ENCODE measurements around the gene GAPDHS. TPM values are rescaled to one million over a fixed set of nuclear protein-coding genes. Genes with fewer than 3 reads are reported as not detected.

GAPDHS gene
- total RNA-seq, 1 experiment from 2014 or later = not detected

DNA sequence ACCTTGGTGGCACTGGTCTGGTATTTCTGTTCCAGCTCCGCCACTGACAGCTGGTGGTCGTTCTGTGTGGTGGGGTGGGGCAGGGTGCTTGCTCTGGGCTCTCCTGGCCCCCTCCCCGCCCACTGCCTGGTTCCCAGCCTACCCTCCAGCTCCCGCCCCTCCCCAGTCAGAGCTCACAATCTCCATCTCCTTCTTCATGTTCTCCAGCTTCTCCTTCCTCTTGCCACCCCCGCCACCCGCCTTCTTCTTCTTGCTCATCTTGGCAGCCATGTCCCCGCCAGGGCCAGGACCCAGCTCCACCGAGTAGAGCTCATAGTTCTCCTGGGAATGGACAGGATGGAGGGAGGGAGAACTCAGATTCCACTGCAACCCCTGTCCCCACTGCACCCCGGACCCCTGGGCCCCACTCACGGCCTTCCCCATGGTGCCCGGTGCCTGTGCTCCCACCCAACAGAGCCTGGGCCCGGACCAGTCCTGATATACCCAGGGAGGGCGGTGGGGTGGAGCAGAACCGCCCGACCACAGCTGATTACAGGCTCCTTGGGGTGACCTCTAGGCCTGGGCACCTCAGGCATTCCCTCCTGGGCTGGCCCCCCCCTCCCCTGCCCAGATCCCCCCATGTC, 30.1 kb downstream of the GAPDHS start, which contains the start of gene ATP4A:
Gene ATP4A (minus strand): TSS at position 452 of the 623 bp plus-strand sequence. CDS start 29 bp downstream, at position 423.
- DNase-seq (ENCODE audit: low read depth) = no peak
- in situ Hi-C loops (cut with HindIII; ENCODE audit: low pct_unique_long_range_greater_than_20kb, low sequenced_read_pairs) = no loop called here

DNA sequence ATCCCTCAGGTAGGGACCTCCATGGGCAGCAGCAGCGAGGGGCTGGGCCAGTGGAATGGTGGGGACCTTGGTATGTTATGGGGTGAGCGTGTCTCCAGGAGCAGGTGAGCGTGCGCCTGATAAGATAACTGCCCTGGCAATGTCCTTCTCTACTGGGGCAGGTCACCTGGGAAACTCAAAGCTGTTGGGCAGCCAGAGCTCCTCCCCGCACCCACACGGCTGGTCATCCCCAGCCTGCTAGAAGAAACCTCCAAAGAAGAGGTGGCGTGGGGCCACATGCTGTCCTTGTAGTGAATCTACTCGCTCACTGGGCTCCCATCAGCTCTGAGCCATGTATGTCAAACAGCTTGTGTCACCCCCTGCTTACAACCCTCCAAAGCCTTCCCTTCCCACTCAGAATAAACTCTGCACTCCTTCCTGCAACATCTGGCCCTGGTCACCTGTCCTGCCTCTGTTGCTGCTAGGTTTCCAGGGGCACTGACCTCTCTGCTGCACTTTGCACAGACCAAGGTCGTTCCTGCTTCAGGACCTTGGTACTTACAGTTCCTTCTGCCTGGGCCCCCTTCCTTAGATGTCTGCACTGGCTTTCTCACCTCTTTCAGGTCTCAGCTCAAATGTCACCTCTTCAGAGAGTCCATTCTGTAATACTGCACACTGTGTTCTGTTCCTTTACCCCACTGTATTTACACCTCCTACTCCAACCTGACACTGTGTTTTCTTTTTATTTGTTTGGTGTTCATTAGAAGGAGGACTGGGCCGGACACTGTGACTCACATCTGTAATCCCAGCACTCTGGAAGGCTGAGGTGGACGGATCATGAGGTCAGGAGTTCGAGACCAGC, 32.0 kb downstream of the GAPDHS start:
- in situ Hi-C loops (cut with HindIII; ENCODE audit: low pct_unique_long_range_greater_than_20kb, low sequenced_read_pairs) = no loop called here
- no peak for DNase-seq (ENCODE audit: low read depth)

DNA sequence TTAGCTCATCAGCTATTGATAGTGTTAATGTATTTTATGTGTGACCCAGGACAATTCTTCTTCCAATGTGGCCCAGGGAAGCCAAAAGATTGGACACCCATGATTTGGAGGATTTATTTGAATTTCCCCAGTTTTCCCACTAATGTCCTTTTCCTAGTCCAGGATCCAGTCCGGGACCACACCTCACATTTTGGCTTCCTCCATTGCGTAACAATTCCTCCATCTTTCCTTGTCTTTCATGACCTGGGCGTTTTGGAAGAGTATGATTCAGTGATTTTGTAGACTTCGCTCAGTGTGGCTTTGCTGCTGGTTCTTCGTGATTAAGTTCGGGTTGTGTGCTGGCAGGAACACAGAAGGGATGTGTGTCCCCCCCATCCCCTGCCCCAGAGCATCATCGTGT, 33.5 kb downstream of the GAPDHS start:
- no peak for DNase-seq (ENCODE audit: low read depth)
- in situ Hi-C loops (cut with HindIII; ENCODE audit: low pct_unique_long_range_greater_than_20kb, low sequenced_read_pairs) = no loop called here

- no peak for DNase-seq (ENCODE audit: low read depth)
- in situ Hi-C loops (cut with HindIII; ENCODE audit: low pct_unique_long_range_greater_than_20kb, low sequenced_read_pairs) = no loop called here
These were observed 36.1 kb downstream of the GAPDHS start for GRCh38 chr19:35569281-35569781.

GRCh38 chr19:35571406-35571965, 38.2 kb downstream of the GAPDHS start:
- in situ Hi-C loops (cut with HindIII; ENCODE audit: low pct_unique_long_range_greater_than_20kb, low sequenced_read_pairs) = no loop called here

GRCh38 chr19:35577918-35578317, 44.7 kb downstream of the GAPDHS start:
- in situ Hi-C loops (cut with HindIII; ENCODE audit: low pct_unique_long_range_greater_than_20kb, low sequenced_read_pairs) = no loop called here

More at GRCh38 chr19:35571406-35571965, 38.2 kb downstream of the GAPDHS start:
- DNase-seq (ENCODE audit: low read depth) = no peak

DNA sequence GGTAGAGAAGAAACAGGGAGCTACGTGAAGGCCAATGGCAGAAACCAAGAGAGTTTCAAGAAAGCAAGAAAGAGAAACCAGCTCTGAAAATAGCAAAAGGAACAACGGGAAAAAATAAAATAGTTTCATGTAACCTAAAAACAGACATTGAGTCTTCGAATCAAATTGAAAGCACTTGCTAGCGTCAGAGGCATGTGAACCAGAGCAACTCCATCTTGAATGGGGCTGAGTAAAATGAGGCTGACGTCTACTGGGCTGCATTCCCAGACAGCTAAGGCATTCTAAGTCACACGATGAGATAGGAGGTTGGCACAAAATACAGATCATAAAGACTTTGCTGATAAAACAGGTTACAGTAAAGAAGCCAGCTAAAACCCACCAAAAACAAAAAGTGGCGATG, 45.5 kb downstream of the GAPDHS start:
- in situ Hi-C loops (cut with HindIII; ENCODE audit: low pct_unique_long_range_greater_than_20kb, low sequenced_read_pairs) = no loop called here
- DNase-seq (ENCODE audit: low read depth) = no peak

More at GRCh38 chr19:35577918-35578317, 44.7 kb downstream of the GAPDHS start:
- DNase-seq (ENCODE audit: low read depth) = no peak

DNA sequence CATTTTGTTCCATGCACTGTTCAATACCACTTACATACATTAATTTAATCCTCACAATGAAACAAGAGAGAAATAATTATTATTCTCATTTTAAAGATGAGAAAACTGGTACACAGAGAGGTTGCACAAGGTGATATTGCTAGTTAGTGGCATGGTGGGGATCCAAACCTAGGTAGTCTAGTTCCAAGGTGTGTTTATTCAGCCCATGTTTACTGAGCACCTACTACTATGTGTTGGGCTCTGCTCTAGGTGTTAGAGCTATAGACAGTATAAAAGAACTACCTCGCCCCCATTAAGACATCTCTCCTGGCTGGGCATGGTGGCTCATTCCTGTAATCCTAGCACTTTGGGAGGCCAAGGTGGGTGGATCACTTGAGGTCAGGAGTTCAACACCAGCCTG, 49.5 kb downstream of the GAPDHS start:
- in situ Hi-C loops (cut with HindIII; ENCODE audit: low pct_unique_long_range_greater_than_20kb, low sequenced_read_pairs) = no loop called here
- no peak for DNase-seq (ENCODE audit: low read depth)

- in situ Hi-C loops (cut with HindIII; ENCODE audit: low pct_unique_long_range_greater_than_20kb, low sequenced_read_pairs) = no loop called here
- peak; percentile 9 for DNase-seq (ENCODE audit: low read depth)
These were observed 52.6 kb downstream of the GAPDHS start, which contains the start of gene PMIS2 for GRCh38 chr19:35585848-35586247. PMIS2 (plus strand) TSS chr19:35586173; CDS start chr19:35586260, 87 bp downstream.

DNA sequence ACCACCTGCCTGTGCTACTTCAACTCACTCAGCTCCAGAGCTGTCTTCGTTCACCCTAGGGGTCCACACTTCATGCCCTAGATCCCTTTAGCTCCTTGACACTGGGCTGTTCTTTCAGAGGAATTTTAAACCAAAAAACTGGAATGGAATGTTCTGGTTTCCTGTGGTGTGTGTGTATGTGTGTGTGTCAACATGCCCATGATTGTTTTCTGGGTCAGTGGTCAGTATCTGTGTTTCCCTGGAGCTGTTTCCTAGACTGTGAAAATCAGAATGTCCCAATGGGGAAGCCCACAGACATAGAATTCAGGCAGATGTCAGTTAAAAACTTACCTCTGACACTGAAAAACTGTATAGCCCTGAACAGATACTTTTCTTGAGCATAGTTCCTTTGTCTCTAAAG, 54.1 kb downstream of the GAPDHS start:
- in situ Hi-C loops (cut with HindIII; ENCODE audit: low pct_unique_long_range_greater_than_20kb, low sequenced_read_pairs) = no loop called here
- DNase-seq (ENCODE audit: low read depth) = no peak

DNA sequence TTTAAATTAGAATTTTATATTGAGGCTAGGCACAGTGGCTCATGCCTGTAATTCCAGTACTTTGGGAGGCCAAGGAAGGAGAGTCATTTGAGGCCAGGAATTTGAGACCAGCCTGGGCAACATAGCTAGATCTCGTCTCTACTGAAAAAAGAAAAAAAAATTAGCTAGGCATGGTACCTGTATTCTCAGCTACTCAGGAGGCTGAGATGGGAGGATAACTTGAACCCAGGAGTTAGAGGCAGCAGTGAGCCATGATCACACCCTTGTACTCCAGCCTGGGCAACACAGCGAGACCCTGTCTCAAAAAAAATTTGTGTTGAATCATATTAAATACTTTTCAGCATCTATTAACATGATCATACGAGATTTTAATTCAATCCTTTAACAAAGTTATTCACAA, 57.6 kb downstream of the GAPDHS start:
- in situ Hi-C loops (cut with HindIII; ENCODE audit: low pct_unique_long_range_greater_than_20kb, low sequenced_read_pairs) = no loop called here
- no peak for DNase-seq (ENCODE audit: low read depth)

GRCh38 chr19:35592226-35592625, 59.0 kb downstream of the GAPDHS start:
- in situ Hi-C loops (cut with HindIII; ENCODE audit: low pct_unique_long_range_greater_than_20kb, low sequenced_read_pairs) = no loop called here
- no peak for DNase-seq (ENCODE audit: low read depth)

Other genes starting within 250 kb of the GAPDHS start
- 5.7 and 10.4 TPM in 2 replicates for gene MAG, start 241.3 kb upstream of the GAPDHS start, total RNA-seq (2014; rRNA removed; shearing (Covaris generic); ENCODE audit: low replicate concordance)
- gene CD22, start 204.3 kb upstream of the GAPDHS start, total RNA-seq (2014; rRNA removed; shearing (Covaris generic); ENCODE audit: low replicate concordance) = 15.4 and 20.6 TPM in 2 replicates
- gene FFAR1, start 185.6 kb upstream of the GAPDHS start, total RNA-seq (2014; rRNA removed; shearing (Covaris generic); ENCODE audit: low replicate concordance) = 1.7 and 6.1 TPM in 2 replicates
- not detected in 2 replicates for gene FFAR3, start 175.0 kb upstream of the GAPDHS start, total RNA-seq (2014; rRNA removed; shearing (Covaris generic); ENCODE audit: low replicate concordance)
- gene GPR42, start 162.4 kb upstream of the GAPDHS start, total RNA-seq (2014; rRNA removed; shearing (Covaris generic); ENCODE audit: low replicate concordance) = not detected in 2 replicates
- gene FFAR2, start 85.2 kb upstream of the GAPDHS start, total RNA-seq (2014; rRNA removed; shearing (Covaris generic); ENCODE audit: low replicate concordance) = not detected in 2 replicates
- not detected in 2 replicates for gene KRTDAP, start 43.0 kb upstream of the GAPDHS start, total RNA-seq (2014; rRNA removed; shearing (Covaris generic); ENCODE audit: low replicate concordance)
- gene DMKN, start 19.8 kb upstream of the GAPDHS start, total RNA-seq (2014; rRNA removed; shearing (Covaris generic); ENCODE audit: low replicate concordance) = not detected in 2 replicates
- not detected in 2 replicates for gene SBSN, start 5.1 kb upstream of the GAPDHS start, total RNA-seq (2014; rRNA removed; shearing (Covaris generic); ENCODE audit: low replicate concordance)
- 218 and 221 TPM in 2 replicates for gene TMEM147, start 12.2 kb downstream of the GAPDHS start, total RNA-seq (2014; rRNA removed; shearing (Covaris generic); ENCODE audit: low replicate concordance)
- not detected in 2 replicates for gene ATP4A, start 30.2 kb downstream of the GAPDHS start, total RNA-seq (2014; rRNA removed; shearing (Covaris generic); ENCODE audit: low replicate concordance)
- gene PMIS2, start 52.7 kb downstream of the GAPDHS start, total RNA-seq (2014; rRNA removed; shearing (Covaris generic); ENCODE audit: low replicate concordance) = not detected in 2 replicates
- 28.8 and 34.4 TPM in 2 replicates for gene HAUS5, start 79.3 kb downstream of the GAPDHS start, total RNA-seq (2014; rRNA removed; shearing (Covaris generic); ENCODE audit: low replicate concordance)
- 171 and 180 TPM in 2 replicates for gene RBM42, start 95.6 kb downstream of the GAPDHS start, total RNA-seq (2014; rRNA removed; shearing (Covaris generic); ENCODE audit: low replicate concordance)
- 0.64 TPM in 1 of 2 replicates, not detected in the other for gene ETV2, start 108.3 kb downstream of the GAPDHS start, total RNA-seq (2014; rRNA removed; shearing (Covaris generic); ENCODE audit: low replicate concordance)
- 438 and 558 TPM in 2 replicates for gene COX6B1, start 114.9 kb downstream of the GAPDHS start, total RNA-seq (2014; rRNA removed; shearing (Covaris generic); ENCODE audit: low replicate concordance)
- gene UPK1A, start 133.1 kb downstream of the GAPDHS start, total RNA-seq (2014; rRNA removed; shearing (Covaris generic); ENCODE audit: low replicate concordance) = not detected in 2 replicates
- not detected in 2 replicates for gene ZBTB32, start 171.1 kb downstream of the GAPDHS start, total RNA-seq (2014; rRNA removed; shearing (Covaris generic); ENCODE audit: low replicate concordance)
- 2.8 and 12.9 TPM in 2 replicates for gene KMT2B, start 184.5 kb downstream of the GAPDHS start, total RNA-seq (2014; rRNA removed; shearing (Covaris generic); ENCODE audit: low replicate concordance)
- 10.1 and 18.1 TPM in 2 replicates for gene IGFLR1, start 209.0 kb downstream of the GAPDHS start, total RNA-seq (2014; rRNA removed; shearing (Covaris generic); ENCODE audit: low replicate concordance)
- 7.1 and 14.1 TPM in 2 replicates for gene U2AF1L4, start 212.0 kb downstream of the GAPDHS start, total RNA-seq (2014; rRNA removed; shearing (Covaris generic); ENCODE audit: low replicate concordance)
- gene PSENEN, start 212.2 kb downstream of the GAPDHS start, total RNA-seq (2014; rRNA removed; shearing (Covaris generic); ENCODE audit: low replicate concordance) = 151 and 186 TPM in 2 replicates
- gene LIN37, start 215.1 kb downstream of the GAPDHS start, total RNA-seq (2014; rRNA removed; shearing (Covaris generic); ENCODE audit: low replicate concordance) = 7.4 and 15.5 TPM in 2 replicates
- not detected in 2 replicates for gene HSPB6, start 223.6 kb downstream of the GAPDHS start, total RNA-seq (2014; rRNA removed; shearing (Covaris generic); ENCODE audit: low replicate concordance)
- gene PROSER3, start 224.7 kb downstream of the GAPDHS start, total RNA-seq (2014; rRNA removed; shearing (Covaris generic); ENCODE audit: low replicate concordance) = 8.0 and 9.8 TPM in 2 replicates
- 2.2 and 3.5 TPM in 2 replicates for gene ARHGAP33, start 242.1 kb downstream of the GAPDHS start, total RNA-seq (2014; rRNA removed; shearing (Covaris generic); ENCODE audit: low replicate concordance)

Data from Caki2 (cell line).